ENCODE data around the gene MGA.
A peak's percentile ranks its signal among the peaks of the same experiment; 100 is the strongest.

The MGA gene

GRCh38 chr15:41791547-41791937, 131.3 kb downstream of the MGA start:
- H3K27me3 Mint-ChIP-seq, result no peaks in the 10 kb centered on the region
- DNase-seq, result no peak
- no peaks in the 10 kb centered on the region for H3K9me3 Mint-ChIP-seq
- H3K27ac Mint-ChIP-seq, result no peak overlapping the region
- H3K4me3 Mint-ChIP-seq, result no peak overlapping the region
- H3K4me1 Mint-ChIP-seq (ENCODE audit: low read depth), result peaks cover 52% of the 10 kb centered on the region
- no peaks in the 10 kb centered on the region for H3K36me3 Mint-ChIP-seq (ENCODE audit: low read depth)

GRCh38 chr15:41792000-41792637, 131.9 kb downstream of the MGA start:
- no peak overlapping the region for H3K4me3 Mint-ChIP-seq
- peaks cover 52% of the 10 kb centered on the region for H3K4me1 Mint-ChIP-seq (ENCODE audit: low read depth)
- no peaks in the 10 kb centered on the region for H3K27me3 Mint-ChIP-seq
- DNase-seq, result no peak
- H3K27ac Mint-ChIP-seq, result no peak overlapping the region
- no peaks in the 10 kb centered on the region for H3K36me3 Mint-ChIP-seq (ENCODE audit: low read depth)
- H3K9me3 Mint-ChIP-seq, result no peaks in the 10 kb centered on the region

- Mint-ChIP-seq H3K27me3 (no peaks in the 10 kb centered on the region), H3K9me3 (no peaks in the 10 kb centered on the region), H3K4me3 (no peak overlapping the region), H3K27ac (no peak overlapping the region), H3K36me3 (ENCODE audit: low read depth) (no peaks in the 10 kb centered on the region), H3K4me1 (ENCODE audit: low read depth) (peaks cover 46% of the 10 kb centered on the region)
- DNase-seq, result no peak
These were observed 133.9 kb downstream of the MGA start for GRCh38 chr15:41794081-41794480.

GRCh38 chr15:41795996-41796856, 136.0 kb downstream of the MGA start:
- Mint-ChIP-seq H3K4me3 (no peak overlapping the region), H3K9me3 (no peaks in the 10 kb centered on the region), H3K27ac (peak overlapping the region; percentile 31), H3K36me3 (ENCODE audit: low read depth) (peaks cover 19% of the 10 kb centered on the region), H3K4me1 (ENCODE audit: low read depth) (peaks cover 26% of the 10 kb centered on the region), H3K27me3 (no peaks in the 10 kb centered on the region)
- DNase-seq, result no peak

- H3K27ac Mint-ChIP-seq, result no peak overlapping the region
- no peaks in the 10 kb centered on the region for H3K27me3 Mint-ChIP-seq
- DNase-seq, result no peak
- peaks cover 19% of the 10 kb centered on the region for H3K4me1 Mint-ChIP-seq (ENCODE audit: low read depth)
- no peak overlapping the region for H3K4me3 Mint-ChIP-seq
- no peaks in the 10 kb centered on the region for H3K9me3 Mint-ChIP-seq
- H3K36me3 Mint-ChIP-seq (ENCODE audit: low read depth), result peaks cover 21% of the 10 kb centered on the region
These were observed 137.2 kb downstream of the MGA start for GRCh38 chr15:41797201-41797944.

GRCh38 chr15:41798607-41799487, 138.6 kb downstream of the MGA start:
- H3K4me3 Mint-ChIP-seq, result no peak overlapping the region

GRCh38 chr15:41799488-41799805, 139.2 kb downstream of the MGA start:
- peaks cover 21% of the 10 kb centered on the region for H3K36me3 Mint-ChIP-seq (ENCODE audit: low read depth)
- H3K27ac Mint-ChIP-seq, result no peak overlapping the region
- H3K4me1 Mint-ChIP-seq (ENCODE audit: low read depth), result peaks cover 16% of the 10 kb centered on the region
- H3K27me3 Mint-ChIP-seq, result no peaks in the 10 kb centered on the region
- no peak overlapping the region for H3K4me3 Mint-ChIP-seq
- H3K9me3 Mint-ChIP-seq, result no peaks in the 10 kb centered on the region
- DNase-seq, result no peak

More at GRCh38 chr15:41798607-41799487, 138.6 kb downstream of the MGA start:
- H3K9me3 Mint-ChIP-seq, result no peaks in the 10 kb centered on the region
- peaks cover 17% of the 10 kb centered on the region for H3K4me1 Mint-ChIP-seq (ENCODE audit: low read depth)
- H3K36me3 Mint-ChIP-seq (ENCODE audit: low read depth), result peaks cover 21% of the 10 kb centered on the region
- peak overlapping the region; percentile 24 for H3K27ac Mint-ChIP-seq
- DNase-seq, result no peak
- no peaks in the 10 kb centered on the region for H3K27me3 Mint-ChIP-seq

- H3K4me1 Mint-ChIP-seq (ENCODE audit: low read depth), result peaks cover 11% of the 10 kb centered on the region
- no peak overlapping the region for H3K27ac Mint-ChIP-seq
- peaks cover 23% of the 10 kb centered on the region for H3K36me3 Mint-ChIP-seq (ENCODE audit: low read depth)
- H3K4me3 Mint-ChIP-seq, result no peak overlapping the region
- DNase-seq, result no peak
- H3K27me3 Mint-ChIP-seq, result no peaks in the 10 kb centered on the region
- H3K9me3 Mint-ChIP-seq, result no peaks in the 10 kb centered on the region
These were observed 141.0 kb downstream of the MGA start for GRCh38 chr15:41801185-41801584.

GRCh38 chr15:41801850-41802455, 141.7 kb downstream of the MGA start:
- H3K9me3 Mint-ChIP-seq, result no peaks in the 10 kb centered on the region
- H3K4me1 Mint-ChIP-seq (ENCODE audit: low read depth), result peaks cover 10% of the 10 kb centered on the region
- no peak overlapping the region for H3K4me3 Mint-ChIP-seq
- no peaks in the 10 kb centered on the region for H3K27me3 Mint-ChIP-seq
- DNase-seq, result no peak
- peaks cover 23% of the 10 kb centered on the region for H3K36me3 Mint-ChIP-seq (ENCODE audit: low read depth)
- no peak overlapping the region for H3K27ac Mint-ChIP-seq

GRCh38 chr15:41804361-41804760, 144.2 kb downstream of the MGA start:
- DNase-seq, result no peak
- peaks cover 7% of the 10 kb centered on the region for H3K4me1 Mint-ChIP-seq (ENCODE audit: low read depth)
- no peak overlapping the region for H3K4me3 Mint-ChIP-seq
- H3K27ac Mint-ChIP-seq, result peak overlapping the region; percentile 5
- peaks cover 23% of the 10 kb centered on the region for H3K36me3 Mint-ChIP-seq (ENCODE audit: low read depth)
- H3K9me3 Mint-ChIP-seq, result no peaks in the 10 kb centered on the region
- no peaks in the 10 kb centered on the region for H3K27me3 Mint-ChIP-seq

- no peaks in the 10 kb centered on the region for H3K9me3 Mint-ChIP-seq
- no peaks in the 10 kb centered on the region for H3K27me3 Mint-ChIP-seq
- no peak overlapping the region for H3K4me3 Mint-ChIP-seq
- H3K4me1 Mint-ChIP-seq (ENCODE audit: low read depth), result peaks cover 13% of the 10 kb centered on the region
- no peak for DNase-seq
- H3K27ac Mint-ChIP-seq, result peak overlapping the region; percentile 61
- H3K36me3 Mint-ChIP-seq (ENCODE audit: low read depth), result peaks cover 16% of the 10 kb centered on the region
These were observed 144.9 kb downstream of the MGA start for GRCh38 chr15:41804916-41805666.

GRCh38 chr15:41805711-41806110, 145.5 kb downstream of the MGA start:
- Mint-ChIP-seq H3K9me3 (no peaks in the 10 kb centered on the region), H3K4me1 (ENCODE audit: low read depth) (peaks cover 14% of the 10 kb centered on the region), H3K27me3 (no peaks in the 10 kb centered on the region), H3K27ac (peak overlapping the region; percentile 61), H3K4me3 (no peak overlapping the region), H3K36me3 (ENCODE audit: low read depth) (peaks cover 9% of the 10 kb centered on the region)
- DNase-seq, result no peak

Measured in activated T-cell treated with anti-CD3 and anti-CD28 coated beads, Interleukin-2, amount 50 U/mL, for 24 hours (primary cell).